ENCODE data around the gene NT5DC1.
"Not testable (repeated sequence)": the region's sequence is repeated elsewhere in the genome, so short reads cannot be mapped to it uniquely, and the experiment has no call there.

The NT5DC1 gene

DNA sequence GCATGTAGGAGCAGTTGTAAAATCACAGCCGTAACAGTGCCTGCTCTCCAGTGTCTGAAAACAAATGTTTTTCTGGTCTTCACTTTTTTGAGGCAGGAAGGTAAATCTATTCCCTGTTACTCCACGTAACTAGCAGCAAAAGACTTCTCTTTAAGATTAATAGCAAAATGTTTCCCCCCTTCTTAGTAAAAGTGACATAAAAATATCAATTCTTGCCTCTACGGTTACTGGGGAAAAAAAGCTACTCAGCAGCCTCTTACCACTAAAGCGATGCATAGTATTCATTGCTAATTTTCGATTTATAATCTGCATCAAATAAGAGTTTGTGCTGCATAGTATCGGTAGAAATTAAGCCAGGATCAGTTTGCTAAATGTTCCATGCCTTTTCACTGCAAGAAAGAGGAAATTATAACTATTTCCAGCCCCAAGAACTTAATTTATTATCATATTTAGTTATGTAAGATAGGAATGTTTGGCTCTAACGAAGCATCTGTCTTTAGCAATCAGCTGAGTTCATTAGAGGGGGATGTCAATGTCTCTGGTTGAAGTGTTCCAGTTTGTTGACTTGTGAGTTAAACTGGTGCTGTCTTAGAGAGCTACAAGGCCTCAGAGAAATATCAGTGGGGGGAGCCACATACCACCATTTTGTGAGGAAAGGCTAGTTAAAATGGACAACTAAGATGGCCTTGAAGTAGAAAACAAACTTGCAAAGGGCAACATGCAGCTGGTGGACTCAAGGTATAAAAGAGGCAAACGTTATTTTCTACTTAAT, 179.7 kb downstream of the NT5DC1 start:
- DNase-seq = no peak

DNA sequence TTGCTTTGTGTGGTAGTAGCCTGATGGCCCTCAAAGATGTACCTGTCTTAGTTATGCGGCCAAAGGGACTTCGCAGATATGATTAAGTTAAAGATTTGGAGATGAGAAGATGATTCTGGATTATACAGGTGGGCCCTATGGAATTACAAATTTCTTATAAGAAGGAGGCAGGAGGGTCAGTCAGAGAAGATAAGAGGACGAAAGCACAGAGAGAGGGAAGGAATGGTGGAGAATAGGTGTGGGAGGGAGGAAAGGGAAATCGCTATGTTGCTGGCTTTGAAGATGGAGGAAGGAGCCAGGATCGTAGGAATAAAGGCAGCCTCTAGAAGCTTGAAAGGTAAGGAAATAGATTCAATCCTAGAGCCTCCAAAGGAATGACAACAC, 180.3 kb downstream of the NT5DC1 start:
- DNase-seq = no peak

DNA sequence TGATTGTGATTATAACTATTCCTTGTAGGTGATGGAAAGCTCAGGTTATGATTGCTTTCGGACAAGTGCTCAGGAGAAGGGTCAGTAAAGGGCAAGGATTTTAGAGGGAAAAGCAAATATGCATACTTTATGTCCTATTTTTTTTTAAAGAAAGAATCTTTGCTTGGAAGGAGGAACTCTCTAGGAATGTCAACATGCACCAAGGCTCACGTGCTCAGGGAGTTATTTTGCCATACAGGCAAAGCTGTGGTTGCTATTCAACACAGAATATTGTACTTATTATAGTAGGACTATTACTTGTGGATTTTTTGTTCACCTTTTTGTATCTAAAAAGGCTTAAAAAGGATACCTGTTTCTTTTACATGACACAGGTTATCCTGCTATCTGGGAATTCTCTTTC, 182.0 kb downstream of the NT5DC1 start:
- DNase-seq = no peak

DNA sequence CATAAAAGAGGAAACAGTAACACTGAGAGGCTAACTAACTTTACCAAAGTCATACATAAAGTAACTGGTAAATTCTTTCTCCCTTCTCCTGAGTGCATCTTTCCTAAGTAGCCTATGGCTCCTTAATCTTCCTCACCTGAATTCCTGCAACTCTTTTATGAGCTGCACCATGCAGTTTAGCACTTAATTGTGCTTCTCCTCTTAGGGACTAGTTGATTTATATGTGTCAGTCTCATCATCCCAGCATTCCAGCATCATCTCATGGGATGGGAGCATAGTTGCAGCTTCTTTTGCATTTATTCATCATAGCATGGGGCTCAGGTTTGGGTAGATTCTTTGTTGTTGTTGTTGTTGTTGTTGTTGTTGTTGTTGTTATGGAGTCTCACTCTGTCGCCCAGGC, 182.5 kb downstream of the NT5DC1 start:
- DNase-seq = no peak

DNA sequence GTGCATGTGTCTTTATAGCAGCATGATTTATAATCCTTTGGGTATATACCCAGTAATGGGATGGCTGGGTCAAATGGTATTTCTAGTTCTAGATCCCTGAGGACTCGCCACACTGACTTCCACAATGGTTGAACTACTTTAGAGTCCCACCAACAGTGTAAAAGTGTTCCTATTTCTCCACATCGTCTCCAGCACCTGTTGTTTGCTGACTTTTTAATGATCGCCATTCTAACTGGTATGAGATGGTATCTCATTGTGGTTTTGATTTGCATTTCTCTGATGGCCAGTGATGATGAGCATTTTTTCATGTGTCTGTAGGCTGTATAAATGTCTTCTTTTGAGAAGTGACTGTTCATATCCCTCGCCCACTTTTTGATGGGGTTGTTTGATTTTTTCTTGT, 184.3 kb downstream of the NT5DC1 start:
- DNase-seq = not testable (repeated sequence)

DNA sequence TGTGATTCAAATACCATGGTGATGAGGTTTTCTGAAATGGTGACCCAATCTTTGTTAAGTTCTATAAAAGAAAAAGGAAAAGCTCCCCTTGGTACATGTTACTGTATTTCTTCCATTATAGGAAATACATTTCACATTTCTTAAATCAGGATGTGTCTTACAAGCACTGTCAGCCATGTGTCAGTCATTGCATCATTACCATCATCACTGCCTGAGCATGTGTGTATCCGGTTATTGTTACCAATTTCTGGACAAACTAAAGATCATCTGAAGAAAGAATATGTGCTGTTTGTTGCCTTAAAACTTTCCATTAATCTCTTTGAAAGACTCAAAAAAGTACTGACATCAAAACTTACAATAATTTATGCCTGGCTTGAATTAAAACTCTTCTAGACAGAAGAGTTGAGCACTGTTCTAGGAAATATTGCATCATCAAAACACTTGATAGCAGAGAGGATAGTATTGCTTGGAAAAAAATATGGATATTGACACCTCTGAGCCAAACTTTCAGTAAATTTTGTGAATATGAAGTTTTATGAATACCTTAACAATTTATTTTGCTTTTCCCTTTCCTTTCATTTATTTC, 186.2 kb downstream of the NT5DC1 start:
- DNase-seq = no peak

DNA sequence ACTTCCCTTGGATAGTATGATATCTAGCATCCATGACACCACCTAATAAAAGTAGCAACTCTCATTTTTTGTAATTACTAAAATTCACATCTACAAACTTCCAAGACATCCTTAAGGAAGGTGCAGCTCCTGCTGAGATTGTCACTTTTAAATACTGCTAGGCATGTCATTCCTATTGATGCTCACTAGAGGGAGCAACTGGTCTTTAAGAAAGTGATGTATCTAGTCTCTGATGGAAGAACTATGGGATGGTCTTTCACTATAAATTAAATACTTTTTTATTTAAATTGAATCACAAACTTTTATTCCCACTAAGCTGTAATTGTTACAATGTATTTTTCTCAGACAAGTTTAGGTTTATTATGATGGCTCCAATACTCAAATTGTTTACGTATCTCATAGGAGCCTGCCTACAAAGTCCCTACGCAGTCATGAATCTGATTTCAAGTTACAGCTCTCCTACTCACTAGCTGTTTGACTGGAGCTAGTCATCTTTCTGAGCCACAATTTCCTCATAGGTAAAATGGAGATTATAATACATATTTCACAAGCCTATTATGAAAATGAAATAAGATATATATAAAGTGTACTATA, 187.1 kb downstream of the NT5DC1 start:
- DNase-seq = peak; percentile 38

DNA sequence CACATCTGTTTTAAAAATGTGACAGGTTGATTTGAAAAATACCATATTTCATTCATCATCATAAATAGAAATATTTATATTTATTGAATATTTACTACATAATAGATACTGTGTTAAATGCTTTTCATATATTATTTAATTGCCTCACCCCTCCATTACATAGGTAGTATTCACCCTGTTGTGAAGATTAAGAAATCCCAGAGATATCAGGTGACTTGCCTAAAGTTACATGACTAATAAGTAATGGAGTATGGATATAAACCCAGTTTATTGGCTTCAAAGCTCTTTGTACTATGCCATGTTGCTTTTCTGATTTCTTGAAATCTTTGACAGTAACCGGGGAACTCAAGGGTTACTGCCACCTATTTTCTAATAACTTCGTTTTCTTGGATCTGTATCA, 189.2 kb downstream of the NT5DC1 start:
- DNase-seq = no peak

DNA sequence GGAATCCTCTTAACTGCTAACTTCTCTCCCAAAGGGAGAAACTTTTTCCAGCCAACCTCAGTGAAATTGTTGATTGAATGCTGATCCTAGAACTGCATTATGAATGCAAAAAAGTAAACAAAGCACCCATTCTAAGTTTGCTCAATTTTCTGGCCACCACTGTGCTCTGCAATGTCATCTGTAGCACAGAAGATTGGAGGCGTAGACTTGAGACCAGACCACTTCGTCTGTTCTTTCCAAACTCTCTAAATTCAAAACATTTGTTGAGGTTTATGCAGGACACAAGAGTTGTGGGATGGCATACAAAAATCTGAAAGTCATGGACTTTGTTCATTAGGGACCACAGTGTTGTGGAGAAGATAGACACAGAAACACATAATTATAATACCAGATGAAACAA, 190.1 kb downstream of the NT5DC1 start:
- no peak for DNase-seq

DNA sequence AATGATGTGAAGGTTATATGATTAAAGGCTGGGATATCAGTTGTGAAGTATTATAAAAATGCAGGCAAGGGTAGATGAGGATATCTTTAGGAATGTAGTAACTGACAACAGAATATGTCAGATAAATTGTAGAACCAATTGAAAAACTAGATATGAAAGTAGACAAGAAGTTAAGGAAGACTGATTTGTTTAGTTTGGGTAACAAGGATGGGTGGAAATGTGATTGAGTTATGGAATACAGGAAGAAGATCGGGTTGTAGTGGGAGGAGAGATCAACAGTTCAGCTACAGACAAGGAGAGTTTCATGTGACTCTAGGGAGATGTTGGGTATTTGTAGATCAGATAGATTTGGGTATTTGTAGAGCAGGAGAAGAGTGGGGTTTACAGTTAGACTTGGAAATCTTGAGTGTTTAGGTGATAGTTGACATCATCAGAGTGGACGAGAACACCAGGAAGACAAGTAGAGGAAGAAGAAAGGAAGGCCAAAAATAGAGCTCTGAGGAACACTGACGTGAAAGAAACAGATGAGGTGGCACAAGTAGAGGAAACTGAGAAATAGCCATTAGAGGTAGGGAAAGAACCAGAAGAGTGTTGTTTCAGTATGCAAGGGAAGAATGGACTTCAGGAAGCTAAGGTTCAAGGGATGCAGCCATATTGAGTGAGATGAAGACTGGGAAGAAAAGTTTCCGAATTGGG, 191.2 kb downstream of the NT5DC1 start:
- DNase-seq = no peak

DNA sequence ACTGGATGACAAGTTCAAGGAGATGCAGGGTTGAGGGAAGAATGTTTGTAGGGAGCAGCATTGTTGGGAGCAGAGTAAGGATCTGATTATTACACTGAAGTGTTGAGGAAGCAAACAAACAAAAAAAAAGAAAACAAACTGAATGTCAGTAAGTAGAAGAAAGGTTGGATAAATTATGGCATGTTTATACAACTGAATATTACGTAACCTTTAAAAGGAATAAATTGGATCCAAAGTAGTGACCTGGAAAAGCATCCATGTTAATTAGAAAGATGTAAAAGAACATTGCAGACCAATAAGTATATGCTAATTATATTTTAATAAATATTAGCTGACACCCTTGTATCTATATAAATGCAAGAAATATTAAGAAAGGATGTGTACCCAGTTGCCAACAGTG, 191.9 kb downstream of the NT5DC1 start:
- no peak for DNase-seq

DNA sequence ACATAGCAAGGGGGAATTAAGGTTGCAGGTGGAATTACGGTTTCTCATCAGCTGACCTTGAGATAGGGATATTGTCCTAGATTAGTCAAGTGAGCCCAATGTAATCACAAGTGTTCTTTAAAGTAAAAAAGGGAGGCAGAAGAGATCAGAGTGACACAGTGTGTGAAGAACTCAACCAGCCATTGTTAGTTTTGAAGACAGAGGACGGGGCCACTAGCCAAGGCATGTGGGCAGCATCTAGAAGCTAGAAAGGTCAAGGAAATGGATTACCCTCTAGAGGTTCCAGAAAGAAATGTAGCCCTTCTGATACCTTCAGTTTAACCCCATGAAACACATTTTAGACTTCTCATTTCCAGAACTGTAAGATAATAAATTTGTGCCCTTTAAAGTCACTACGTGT, 197.6 kb downstream of the NT5DC1 start:
- DNase-seq = no peak

DNA sequence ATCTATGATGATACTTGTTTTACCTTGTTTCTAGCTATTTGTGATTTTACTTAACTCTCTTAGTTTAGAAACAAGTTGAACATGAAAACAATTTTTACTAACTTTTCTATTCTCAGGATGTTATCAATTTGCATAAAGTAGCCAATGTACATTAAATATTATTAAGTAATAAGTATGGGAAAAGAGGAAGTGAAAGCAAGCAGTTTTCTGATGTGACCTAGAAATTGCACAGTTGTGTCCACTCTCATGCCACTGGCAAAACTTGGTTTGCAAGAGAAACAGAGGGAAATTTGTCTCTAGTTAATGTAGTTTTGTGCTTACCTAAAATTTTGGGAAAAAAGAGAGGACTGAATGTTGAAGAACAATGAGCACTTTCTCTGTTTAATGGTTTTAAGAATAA, 198.3 kb downstream of the NT5DC1 start:
- no peak for DNase-seq

Data from activated CD4-positive, alpha-beta T cell treated with anti-CD3 and anti-CD28 coated beads, Interleukin-2, amount 50 U/mL, for 16 hours (primary cell).